Neutrophil (primary cell): ENCODE results near the gene MARK4.

ENCODE experiments used
- H3K27ac ChIP-seq: fragments of 200-600 bp; sonication (generic); 2 replicates; pipeline ENCODE4 v1.5.1; 2016; ENCODE audit warnings: mild to moderate bottlenecking, moderate library complexity
- H3K27me3 ChIP-seq: fragments of 200-600 bp; sonication (generic); 2 replicates; pipeline ENCODE4 v1.6.0; 2016; ENCODE audit warnings: mild to moderate bottlenecking
- H3K36me3 ChIP-seq: fragments of 200-600 bp; sonication (generic); 2 replicates; pipeline ENCODE4 v1.5.1; 2017
- H3K4me1 ChIP-seq, 2 experiments: fragments of 200-600 bp in 1 of 2; sonication (generic) in 1 of 2; 1 replicate in 1 of 2; 2 replicates in 1 of 2; pipeline versions ENCODE4 v1.5.1 to v1.6.1; 2013 to 2016; ENCODE audit warnings: low read depth in 1 of 2, low read length in 1 of 2, mild to moderate bottlenecking in 1 of 2, moderate library complexity in 1 of 2; ENCODE audit not compliant: control insufficient read depth in 1 of 2, insufficient read depth in 1 of 2
- H3K4me3 ChIP-seq, 2 experiments: fragments of 200-600 bp in 1 of 2; sonication (generic) in 1 of 2; 1 replicate in 1 of 2; 2 replicates in 1 of 2; pipeline ENCODE4 v1.5.1; 2013 to 2016; ENCODE audit warnings: low read depth in 1 of 2, low read length in 1 of 2, mild to moderate bottlenecking in 1 of 2, moderate library complexity in 1 of 2
- H3K9me3 ChIP-seq: fragments of 200-600 bp; sonication (generic); 2 replicates; pipeline ENCODE4 v1.5.1; 2016
- CTCF ChIP-seq: fragments of 200-600 bp; sonication (generic); IDR thresholded peaks from 2 replicates; pipeline ENCODE4 v1.5.1; 2016; ENCODE audit warnings: antibody characterized with exemption

MARK4 gene

GRCh38 chr19:45213031-45213430 lies 38.0 kb upstream of the MARK4 start:
- no peak for TF ChIP-seq CTCF
- Histone ChIP-seq H3K9me3 (no peaks in the 10 kb centered on the region), H3K36me3 (no peaks in the 10 kb centered on the region), H3K4me3 (no peak overlapping the region), H3K27ac (no peak overlapping the region), H3K27me3 (peaks cover 73% of the 10 kb centered on the region), H3K4me1 (peaks cover 11 to 12% of the 10 kb centered on the region in 2 experiments)

GRCh38 chr19:45215391-45216191 lies 35.5 kb upstream of the MARK4 start:
- H3K9me3 ChIP-seq, result no peaks in the 10 kb centered on the region
- peaks cover 97% of the 10 kb centered on the region for H3K27me3 ChIP-seq
- no peak overlapping the region for H3K27ac ChIP-seq
- no peak for TF ChIP-seq CTCF
- H3K4me3 ChIP-seq, result no peak overlapping the region
- H3K4me1 ChIP-seq, result peaks cover 11 to 12% of the 10 kb centered on the region in 2 experiments
- H3K36me3 ChIP-seq, result no peaks in the 10 kb centered on the region

GRCh38 chr19:45216667-45217066 lies 34.4 kb upstream of the MARK4 start:
- no peaks in the 10 kb centered on the region for H3K36me3 ChIP-seq
- H3K27ac ChIP-seq, result no peak overlapping the region
- H3K9me3 ChIP-seq, result no peaks in the 10 kb centered on the region
- H3K4me3 ChIP-seq, result no peak overlapping the region
- peaks cover 90% of the 10 kb centered on the region for H3K27me3 ChIP-seq
- TF ChIP-seq CTCF, result no peak
- H3K4me1 ChIP-seq, result peaks cover 2 to 4% of the 10 kb centered on the region in 2 experiments

GRCh38 chr19:45217193-45217956 lies 33.7 kb upstream of the MARK4 start:
- H3K27ac ChIP-seq, result no peak overlapping the region
- H3K27me3 ChIP-seq, result peaks cover 86% of the 10 kb centered on the region
- H3K9me3 ChIP-seq, result no peaks in the 10 kb centered on the region
- no peaks in the 10 kb centered on the region for H3K4me1 ChIP-seq
- no peak overlapping the region for H3K4me3 ChIP-seq
- no peaks in the 10 kb centered on the region for H3K36me3 ChIP-seq
- TF ChIP-seq CTCF, result no peak

GRCh38 chr19:45217957-45218334 lies 33.1 kb upstream of the MARK4 start:
- no peaks in the 10 kb centered on the region for H3K9me3 ChIP-seq
- no peak for TF ChIP-seq CTCF
- H3K36me3 ChIP-seq, result no peaks in the 10 kb centered on the region
- no peak overlapping the region for H3K27ac ChIP-seq
- H3K27me3 ChIP-seq, result peaks cover 83% of the 10 kb centered on the region
- H3K4me3 ChIP-seq, result no peak overlapping the region
- no peaks in the 10 kb centered on the region for H3K4me1 ChIP-seq
